Fibroblast of lung (primary cell): ENCODE results near the gene ELOF1.

Experiments used
- EZH2 ChIP-seq: IDR thresholded peaks from 2 replicates; pipeline ENCODE4 v1.5.1; 2012; ENCODE audit warnings: low read length, control low read depth, mild to moderate bottlenecking; ENCODE audit errors: missing control alignments
- TF ChIP-seq, protein P1 (sequence below), 2 donors: IDR thresholded peaks in 1 of 2; conservative IDR thresholded peaks in 1 of 2; 1 replicate in 1 of 2; 2 replicates in 1 of 2; pipeline ENCODE4 v1.5.1; 2011 to 2012; ENCODE audit warnings: low read length in 2 of 2, control low read depth in 1 of 2, inconsistent platforms in 1 of 2, low read depth in 1 of 2, mild to moderate bottlenecking in 1 of 2

DNA sequence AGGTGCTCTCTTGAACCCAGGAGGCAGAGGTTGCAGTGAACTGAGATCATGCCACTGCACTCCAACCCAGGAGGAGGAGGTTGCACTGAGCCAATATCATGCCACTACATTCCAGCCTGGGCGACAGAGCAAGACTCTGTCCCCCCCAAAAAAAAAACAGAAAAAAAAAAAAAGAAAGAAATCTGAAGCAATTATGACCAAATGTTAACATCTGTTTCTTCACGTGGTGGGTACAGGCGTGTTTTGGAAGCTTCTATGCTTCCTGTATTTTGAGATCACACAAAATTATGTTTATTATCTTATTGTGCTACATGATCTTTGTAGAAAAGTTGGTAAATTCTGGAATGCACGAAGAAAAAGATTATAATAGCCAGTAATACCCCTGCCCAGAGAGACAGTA, 21.1 kb upstream of the ELOF1 start:
- TF ChIP-seq, protein P1, sequence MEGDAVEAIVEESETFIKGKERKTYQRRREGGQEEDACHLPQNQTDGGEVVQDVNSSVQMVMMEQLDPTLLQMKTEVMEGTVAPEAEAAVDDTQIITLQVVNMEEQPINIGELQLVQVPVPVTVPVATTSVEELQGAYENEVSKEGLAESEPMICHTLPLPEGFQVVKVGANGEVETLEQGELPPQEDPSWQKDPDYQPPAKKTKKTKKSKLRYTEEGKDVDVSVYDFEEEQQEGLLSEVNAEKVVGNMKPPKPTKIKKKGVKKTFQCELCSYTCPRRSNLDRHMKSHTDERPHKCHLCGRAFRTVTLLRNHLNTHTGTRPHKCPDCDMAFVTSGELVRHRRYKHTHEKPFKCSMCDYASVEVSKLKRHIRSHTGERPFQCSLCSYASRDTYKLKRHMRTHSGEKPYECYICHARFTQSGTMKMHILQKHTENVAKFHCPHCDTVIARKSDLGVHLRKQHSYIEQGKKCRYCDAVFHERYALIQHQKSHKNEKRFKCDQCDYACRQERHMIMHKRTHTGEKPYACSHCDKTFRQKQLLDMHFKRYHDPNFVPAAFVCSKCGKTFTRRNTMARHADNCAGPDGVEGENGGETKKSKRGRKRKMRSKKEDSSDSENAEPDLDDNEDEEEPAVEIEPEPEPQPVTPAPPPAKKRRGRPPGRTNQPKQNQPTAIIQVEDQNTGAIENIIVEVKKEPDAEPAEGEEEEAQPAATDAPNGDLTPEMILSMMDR (conservative IDR thresholded peaks at IDR 0.05 in 1 of 2, IDR thresholded peaks at IDR 0.05 in 1 of 2; ENCODE audit: low read depth in 1 of 2, low read length in 2 of 2), result no peak
- TF ChIP-seq EZH2, result no peak
